A673 (cell line): ENCODE measurements around the gene DNLZ. TPM values are rescaled to one million over a fixed set of nuclear protein-coding genes. Genes with fewer than 3 reads are reported as not detected.
A peak's percentile ranks its signal among the peaks of the same experiment; 100 is the strongest.

Experiments used
- Bru-seq: library from RNA; stranded (reverse); fragments of 400-500 nt; gene quantifications from one replicate; lab custom pipeline; 2021; lab: Mats Ljungman, UMichigan
- BruChase-seq, 2 experiments: library from RNA; stranded (reverse); fragments of 400-500 nt; gene quantifications; one replicate each; lab custom pipeline; 2021; lab: Mats Ljungman, UMichigan
- BruUV-seq: library from RNA; stranded (reverse); fragments of 400-500 nt; replicated peaks from 2 replicates; lab custom pipeline; 2021; lab: Mats Ljungman, UMichigan
- CTCF ChIA-PET: fragments of 300-600 bp; sonication (Branson Sonifier 250); formaldehyde crosslinking; loops from one replicate; lab custom pipeline; 2022; ENCODE audit warnings: antibody characterized with exemption; lab: Charles Lee
- POLR2A ChIA-PET: fragments of 300-600 bp; sonication (Branson Sonifier 250); formaldehyde crosslinking; loops from one replicate; lab custom pipeline; 2022; ENCODE audit warnings: antibody characterized with exemption; ENCODE audit not compliant: low non-redundant PET; lab: Charles Lee
- DNase-seq: peaks from one replicate; pipeline ENCODE4 v3.0.0-alpha.2; 2015; ENCODE audit warnings: low spot score
- H3K27ac ChIP-seq: fragments of 200-600 bp; sonication (generic); 2 replicates; pipeline ENCODE4 v1.5.1; 2016; ENCODE audit warnings: mixed run types, low read depth, mild to moderate bottlenecking, mixed read lengths, antibody characterized with exemption, low read length; ENCODE audit not compliant: poor library complexity, severe bottlenecking
- H3K27me3 ChIP-seq: fragments of 200-600 bp; sonication (generic); replicated peaks from 2 replicates; pipeline ENCODE4 v1.6.1; 2017; ENCODE audit warnings: mixed run types, low read depth, mild to moderate bottlenecking, mixed read lengths, antibody characterized with exemption, low read length; ENCODE audit not compliant: insufficient read depth, poor library complexity
- H3K36me3 ChIP-seq: fragments of 200-600 bp; sonication (generic); 2 replicates; pipeline ENCODE4 v1.6.1; 2016; ENCODE audit warnings: mixed run types, mild to moderate bottlenecking, mixed read lengths, antibody characterized with exemption, low read length; ENCODE audit not compliant: insufficient read depth, poor library complexity, severe bottlenecking
- H3K4me1 ChIP-seq: fragments of 200-600 bp; sonication (generic); 2 replicates; pipeline ENCODE4 v1.6.1; 2017; ENCODE audit warnings: mixed run types, mild to moderate bottlenecking, mixed read lengths, antibody characterized with exemption, low read length; ENCODE audit not compliant: insufficient read depth, poor library complexity, severe bottlenecking
- H3K4me3 ChIP-seq: fragments of 200-600 bp; sonication (generic); 2 replicates; pipeline ENCODE4 v1.5.1; 2016; ENCODE audit warnings: low read depth, mixed run types, mild to moderate bottlenecking, mixed read lengths, low read length; ENCODE audit not compliant: poor library complexity, severe bottlenecking
- H3K9me3 ChIP-seq: fragments of 200-600 bp; sonication (generic); 2 replicates; pipeline ENCODE4 v1.6.1; 2016; ENCODE audit warnings: mixed run types, low read depth, mild to moderate bottlenecking, mixed read lengths, antibody characterized with exemption, low read length; ENCODE audit not compliant: poor library complexity, severe bottlenecking
- CTCF ChIP-seq: fragments of 300-800, 200-600 bp; sonication (generic); conservative IDR thresholded peaks from 2 replicates; pipeline ENCODE4 v1.5.1; 2017; ENCODE audit warnings: low read depth, mild to moderate bottlenecking, antibody characterized with exemption, low read length, moderate library complexity, mixed read lengths
- EZH2 ChIP-seq: fragments of 200-600 bp; sonication (generic); IDR thresholded peaks from 2 replicates; pipeline ENCODE4 v1.6.1; 2017; ENCODE audit warnings: borderline replicate concordance, low read depth, mild to moderate bottlenecking, mixed read lengths, antibody characterized with exemption, low read length; ENCODE audit not compliant: poor library complexity, severe bottlenecking
- intact Hi-C: fragments of 100-400 bp; cut with micrococcal nuclease; formaldehyde crosslinking; loops from one replicate; pipeline ENCODE4 v1.10.0; 2022; ENCODE audit not compliant: unreplicated experiment
- long read RNA-seq: library from polyadenylated mRNA; stranded (forward); transcript quantifications from one replicate; pipeline ENCODE4 v2.0.0, GENCODE V29; 2022
- total RNA-seq: library from RNA; stranded (reverse); gene quantifications from 2 replicates; pipeline ENCODE4 v1.2.3, GENCODE V29; 2021

Gene DNLZ
- 32.7 and 37.3 TPM in 2 replicates for total RNA-seq
- percentile 48 among the genes with signal in this experiment for Bru-seq, nascent RNA
- percentile 46 among the genes with signal in this experiment for BruChase-seq, experiment 1, labeled RNA remaining after a 2-hour chase
- percentile 60 among the genes with signal in this experiment for BruChase-seq, experiment 2, labeled RNA remaining after a 6-hour chase
- long read RNA-seq, transcript DNLZ-201 (3 exons, 724 nt), result major isoform, 43 of 45 reads
- long read RNA-seq, partial matches to known transcripts, result 0 of 45 reads
- long read RNA-seq, other reads (novel, unspliced or antisense), result 2 of 45 reads

- H3K27ac ChIP-seq, result peak within 1 kb of the TSS; percentile 94
- BruUV-seq, result TSS peak; percentile 45
- H3K36me3 ChIP-seq, result no peaks in the 10 kb centered on the region
- peak; percentile 96 for DNase-seq
- intact Hi-C loops, result no loop called here
- TF ChIP-seq CTCF (peak; percentile 81), EZH2 (no peak)
- H3K27me3 ChIP-seq, result no peaks in the 10 kb centered on the region
- H3K4me3 ChIP-seq, result peak within 1 kb of the TSS; percentile 97
- ChIA-PET POLR2A (interaction anchor here (0.5 to 0.7 kb wide), 4 partner anchors 158 to 1006 kb away, joined by 3 to 4 read pairs (median 4); no protein-coding TSS in a partner anchor), CTCF (interaction anchor here (0.5 to 1.3 kb wide), 4 partner anchors 45 to 760 kb away, joined by 3 to 5 read pairs (median 3); no protein-coding TSS in a partner anchor)
- peaks cover 5% of the 10 kb centered on the region for H3K4me1 ChIP-seq
- no peaks in the 10 kb centered on the region for H3K9me3 ChIP-seq
Measured at GRCh38 chr9:136363106-136363948, at the start of gene DNLZ. Gene DNLZ, minus strand, starts transcription at chr9:136363744. Its CDS starts 30 bp downstream, at chr9:136363714.

- DNase-seq, result no peak
- Histone ChIP-seq H3K4me3 (no peak overlapping the region), H3K36me3 (peaks cover 54% of the 10 kb centered on the region), H3K4me1 (peaks cover 10% of the 10 kb centered on the region), H3K27ac (no peak overlapping the region), H3K27me3 (no peaks in the 10 kb centered on the region), H3K9me3 (no peaks in the 10 kb centered on the region)
- CTCF ChIA-PET, result no interaction called here
- intact Hi-C loops, result no loop called here
- TF ChIP-seq CTCF (no peak), EZH2 (no peak)
- POLR2A ChIA-PET, result no interaction called here
- BruUV-seq, result no TSS peak
Measured at GRCh38 chr9:136412962-136413361, 49.4 kb upstream of the DNLZ start.

GRCh38 chr9:136411378-136411777, 47.8 kb upstream of the DNLZ start:
- Histone ChIP-seq H3K27ac (peak overlapping the region; percentile 93), H3K9me3 (no peaks in the 10 kb centered on the region), H3K4me1 (peaks cover 10% of the 10 kb centered on the region), H3K36me3 (peaks cover 55% of the 10 kb centered on the region), H3K27me3 (no peaks in the 10 kb centered on the region), H3K4me3 (peak overlapping the region; percentile 93)
- POLR2A ChIA-PET, result no interaction called here
- CTCF ChIA-PET, result no interaction called here
- TSS peak; percentile 76 for BruUV-seq
- DNase-seq, result no peak
- TF ChIP-seq EZH2 (no peak), CTCF (no peak)
- intact Hi-C loops, result no loop called here
